Body of pancreas (tissue), 4 donors: ENCODE measurements around the gene TMPRSS9. TPM values are rescaled to one million over a fixed set of nuclear protein-coding genes. Genes with fewer than 3 reads are reported as not detected.
A peak's percentile ranks its signal among the peaks of the same experiment; 100 is the strongest.

ENCODE experiments used
- ATAC-seq: fragments of 150-250 bp; one replicate; pipeline ENCODE4 v1.9.1; 2016
- DNase-seq, 4 donors: peaks; one replicate each; pipeline ENCODE4 v3.0.0-alpha.2; 2019
- H3K27ac ChIP-seq, 4 donors: fragments of 200-600 bp; sonication (generic); 1 replicate in 3 of 4; 2 replicates in 1 of 4; pipeline versions ENCODE4 v1.5.1 to v1.6.1; 2016 to 2019; ENCODE audit warnings: mild to moderate bottlenecking in 1 of 4, mixed read lengths in 1 of 4, moderate library complexity in 1 of 4
- H3K27me3 ChIP-seq, 2 donors: fragments of 200-600 bp; sonication (generic); one replicate each; pipeline ENCODE4 v1.6.0; 2016; ENCODE audit warnings: mild to moderate bottlenecking in 1 of 2
- H3K36me3 ChIP-seq, 2 donors: fragments of 200-600 bp; sonication (generic); replicated peaks in 1 of 2; 2 replicates each; pipeline ENCODE4 v1.5.1; 2016; ENCODE audit warnings: low read depth in 2 of 2; ENCODE audit not compliant: insufficient read depth in 1 of 2
- H3K4me1 ChIP-seq: fragments of 200-600 bp; sonication (generic); one replicate; pipeline ENCODE4 v1.6.0; 2016
- H3K4me3 ChIP-seq, 2 donors: fragments of 200-600 bp; sonication (generic); 1 replicate in 1 of 2; 2 replicates in 1 of 2; pipeline ENCODE4 v1.5.1; 2016 to 2019
- H3K9me3 ChIP-seq, 3 donors: fragments of 200-600 bp; sonication (generic); 1 replicate in 2 of 3; 2 replicates in 1 of 3; pipeline ENCODE4 v1.5.1; 2016
- CTCF ChIP-seq, 7 experiments: fragments of 450-650 bp in 4 of 7; fragments of 200-600 bp in 3 of 7; sonication (generic) in 3 of 7; IDR thresholded peaks; one replicate each; pipeline ENCODE4 v1.5.1; 2016 to 2019; ENCODE audit warnings: antibody characterized with exemption in 7 of 7
- POLR2A ChIP-seq, 3 donors: fragments of 450-650 bp; IDR thresholded peaks; one replicate each; pipeline ENCODE4 v1.6.1; 2016; ENCODE audit warnings: antibody characterized with exemption in 3 of 3, mild to moderate bottlenecking in 2 of 3
- WGBS, 2 donors: methylation state at CpG; one replicate each; pipeline ENCODE4 v1.1.5; 2017; 5-methylcytosine and 5-hydroxymethylcytosine counted together
- intact Hi-C: fragments of 100-400 bp; cut with DNase I; formaldehyde crosslinking; loops from one replicate; pipeline ENCODE4 v1.15.1; 2023
- total RNA-seq, 2 donors: library from RNA; depleted of rRNA; stranded (reverse); fragments of >200 nt; gene quantifications; one replicate each; pipeline ENCODE4 v1.1.0, GENCODE V29; 2016

TMPRSS9 gene
- total RNA-seq, 2 donors from 2014 or later = not detected

DNA sequence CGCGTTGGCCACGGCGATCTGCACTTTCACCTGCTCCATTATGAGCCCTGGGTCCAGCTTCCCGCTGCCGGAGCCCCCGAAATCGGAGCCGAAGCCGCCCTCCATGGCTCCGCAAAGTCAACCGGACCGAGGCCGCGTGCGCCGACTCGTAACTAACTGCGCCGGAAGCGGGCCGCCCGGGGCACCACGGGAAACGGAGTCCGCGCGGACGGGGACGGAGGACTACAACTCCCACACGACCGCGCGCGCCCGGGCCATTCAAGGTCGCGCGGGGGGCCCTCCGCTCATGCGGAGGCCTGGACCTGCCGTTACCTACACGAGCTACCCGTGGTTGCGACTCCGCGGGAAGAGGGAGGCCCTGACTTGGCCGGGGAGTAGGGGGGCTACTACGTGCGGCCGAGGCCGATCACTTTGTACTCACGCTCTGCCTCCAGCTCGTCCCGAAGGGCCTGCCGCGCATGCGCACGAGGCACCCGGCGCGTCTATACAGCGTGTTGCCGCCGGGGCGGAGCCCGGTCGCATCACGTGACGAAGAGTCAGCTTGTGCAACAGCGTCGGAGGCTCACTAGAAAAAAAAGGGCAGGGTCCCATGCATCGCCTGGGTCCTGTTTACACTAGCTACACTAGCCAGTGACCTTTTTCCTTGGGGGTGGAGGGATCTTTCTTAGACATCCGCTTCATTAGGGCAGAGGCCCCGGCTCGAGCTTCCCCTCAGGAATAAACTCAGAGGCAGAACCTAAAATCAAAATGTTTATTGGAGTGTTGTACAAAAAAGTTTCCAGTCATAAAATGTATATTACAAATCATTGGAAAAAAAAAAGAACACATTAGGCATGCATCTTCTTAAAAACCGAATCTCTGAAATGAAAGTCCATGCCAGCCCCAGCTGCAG is 67.6 kb downstream of the TMPRSS9 start, which contains the start of gene TIMM13:
Gene TIMM13, minus strand, starts transcription at position 158 of the 892 bp plus-strand sequence. Its CDS starts 53 bp downstream, at position 105.
- intact Hi-C loops = no loop called here
- peak; percentile 87 for ATAC-seq

DNA sequence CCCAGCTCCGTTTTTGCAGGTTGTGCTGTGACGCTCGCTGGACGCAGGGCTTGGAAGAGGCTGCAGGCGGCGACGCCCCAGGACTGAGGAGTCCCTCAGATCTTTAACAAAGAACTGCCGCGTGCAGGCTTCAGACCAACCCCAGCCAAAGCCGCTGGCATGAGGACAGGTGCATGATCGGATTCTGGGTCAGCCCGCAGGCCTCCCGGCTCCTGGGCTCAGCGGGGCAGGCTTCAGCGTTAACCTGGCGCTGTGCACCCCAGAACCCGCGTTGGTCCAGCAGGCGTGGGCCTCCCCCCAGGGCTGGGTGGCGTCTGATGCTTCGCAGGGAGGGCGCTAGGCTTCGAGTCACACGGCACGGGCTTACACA is 68.2 kb downstream of the TMPRSS9 start:
- 26 to 33% methylated on average over 7 to 25 of the region's 25 CpGs for WGBS, 2 donors
- intact Hi-C loops = no loop called here
- DNase-seq (peak; percentile 28 to 41 (median 36)), ATAC-seq (no peak)
- Histone ChIP-seq H3K27ac (peak overlapping the region in 3 of 4 donors; percentile 97 to 99 (median 99)), H3K4me3 (no peak overlapping the region), H3K27me3 (no peaks in the 10 kb centered on the region), H3K4me1 (peaks cover 48% of the 10 kb centered on the region), H3K36me3 (no peaks in the 10 kb centered on the region), H3K9me3 (no peaks in the 10 kb centered on the region)
- TF ChIP-seq POLR2A (IDR thresholded peaks at IDR 0.05) = no peak
- TF ChIP-seq CTCF (IDR thresholded peaks at IDR 0.05) = no peak

More for the DNA sequence above, 67.6 kb downstream of the TMPRSS9 start, which contains the start of gene TIMM13:
- peak within 1 kb of the TSS; percentile 50 to 63 for H3K4me3 ChIP-seq
- H3K27me3 ChIP-seq = no peaks in the 10 kb centered on the region
- 0 to 1% methylated on average over 9 to 71 of the region's 77 CpGs for WGBS, 2 donors
- no peaks in the 10 kb centered on the region for H3K36me3 ChIP-seq
- H3K4me1 ChIP-seq = peaks cover 53% of the 10 kb centered on the region
- peak within 1 kb of the TSS; percentile 91 to 99 (median 98) for H3K27ac ChIP-seq
- H3K9me3 ChIP-seq = no peaks in the 10 kb centered on the region
- TF ChIP-seq CTCF (IDR thresholded peaks at IDR 0.05) = peak in 1 of 7 experiments; percentile 10
- TF ChIP-seq POLR2A (IDR thresholded peaks at IDR 0.05) = peak in 2 of 3 donors; percentile 75 to 82
- DNase-seq = peak; percentile 96 to 98 (median 98)

GRCh38 chr19:2428756-2429711 is 69.0 kb downstream of the TMPRSS9 start:
- Histone ChIP-seq H3K9me3 (no peaks in the 10 kb centered on the region), H3K27me3 (no peaks in the 10 kb centered on the region), H3K27ac (peak overlapping the region in 1 of 4 donors; percentile 99), H3K36me3 (no peaks in the 10 kb centered on the region), H3K4me1 (peaks cover 41% of the 10 kb centered on the region), H3K4me3 (no peak overlapping the region)
- ATAC-seq = no peak
- no peak for TF ChIP-seq CTCF (IDR thresholded peaks at IDR 0.05)
- intact Hi-C loops = no loop called here
- WGBS, 2 donors = 77 to 86% methylated on average over 10 to 35 of the region's 37 CpGs
- DNase-seq = no peak

- H3K36me3 ChIP-seq = no peaks in the 10 kb centered on the region
- intact Hi-C loops = no loop called here
- ATAC-seq (no peak), DNase-seq (no peak)
- no peak overlapping the region for H3K4me3 ChIP-seq
- H3K4me1 ChIP-seq = peaks cover 31% of the 10 kb centered on the region
- 85 to 87% methylated on average over 25 of the region's 25 CpGs for WGBS, 2 donors
- H3K27ac ChIP-seq = no peak overlapping the region
- H3K9me3 ChIP-seq = no peaks in the 10 kb centered on the region
- TF ChIP-seq POLR2A (IDR thresholded peaks at IDR 0.05) = no peak
- no peak for TF ChIP-seq CTCF (IDR thresholded peaks at IDR 0.05)
- no peaks in the 10 kb centered on the region for H3K27me3 ChIP-seq
These were observed 70.0 kb downstream of the TMPRSS9 start for GRCh38 chr19:2429917-2430535.
